Right renal pelvis (tissue), 4 donors: ENCODE results near the gene PSMG1. TPM values are rescaled to one million over a fixed set of nuclear protein-coding genes. Genes with fewer than 3 reads are reported as not detected.

Source experiments
- DNase-seq, 4 donors: peaks; one replicate each; pipeline ENCODE4 v3.0.0-alpha.2; 2013; ENCODE audit warnings: low read depth in 4 of 4, low spot score in 3 of 4, missing footprints in 1 of 4
- polyA plus RNA-seq, 4 donors: library from polyadenylated mRNA; unstranded; fragments of 120-200 nt; gene quantifications; one replicate each; pipeline ENCODE4 v1.2.1, GENCODE V29; 2013; ENCODE audit not compliant: insufficient read length in 4 of 4

Gene PSMG1
- polyA plus RNA-seq, 4 donors = 45.5 to 54.7 (median 51.7) TPM

- no peak for DNase-seq
Observed at GRCh38 chr21:39126486-39126806, 56.8 kb downstream of the PSMG1 start.

- DNase-seq = peak in 3 of 4 donors; percentile 44 to 54 (median 52)
Observed at GRCh38 chr21:39125752-39126485, 57.3 kb downstream of the PSMG1 start.

Other genes with a start within 250 kb of the PSMG1 start
- gene BRWD1, start 130.2 kb upstream of the PSMG1 start, polyA plus RNA-seq = 10 to 100 TPM; 47.1 to 53.2 (median 52.5) TPM
- 100 to 1,000 TPM; 640 to 776 (median 771) TPM for gene HMGN1, start 165.6 kb upstream of the PSMG1 start, polyA plus RNA-seq